ENCODE data around the gene SEMA4D. TPM values are rescaled to one million over a fixed set of nuclear protein-coding genes. Genes with fewer than 3 reads are reported as not detected.

The SEMA4D gene
- total and polyA plus RNA-seq, 2 experiments from 2014 or later: 9.4 to 10.4 TPM

GRCh38 chr9:89501311-89501898, 3.5 kb upstream of the SEMA4D start:
- no peaks in the 10 kb centered on the region for H3K9me3 ChIP-seq (ENCODE audit: low read depth)
- no peak overlapping the region for H3K4me3 ChIP-seq
- H3K79me2 ChIP-seq: peaks cover 8% of the 10 kb centered on the region
- H3K36me3 ChIP-seq (replicated peaks; ENCODE audit: insufficient read depth, low read depth): no peaks in the 10 kb centered on the region
- TF ChIP-seq EZH2 (IDR thresholded peaks at IDR 0.05; ENCODE audit: borderline replicate concordance) (no peak), EZH2phosphoT487 (IDR thresholded peaks at IDR 0.05; ENCODE audit: low read depth, severe bottlenecking, unreplicated experiment) (no peak)
- TF ChIP-seq, protein P1, sequence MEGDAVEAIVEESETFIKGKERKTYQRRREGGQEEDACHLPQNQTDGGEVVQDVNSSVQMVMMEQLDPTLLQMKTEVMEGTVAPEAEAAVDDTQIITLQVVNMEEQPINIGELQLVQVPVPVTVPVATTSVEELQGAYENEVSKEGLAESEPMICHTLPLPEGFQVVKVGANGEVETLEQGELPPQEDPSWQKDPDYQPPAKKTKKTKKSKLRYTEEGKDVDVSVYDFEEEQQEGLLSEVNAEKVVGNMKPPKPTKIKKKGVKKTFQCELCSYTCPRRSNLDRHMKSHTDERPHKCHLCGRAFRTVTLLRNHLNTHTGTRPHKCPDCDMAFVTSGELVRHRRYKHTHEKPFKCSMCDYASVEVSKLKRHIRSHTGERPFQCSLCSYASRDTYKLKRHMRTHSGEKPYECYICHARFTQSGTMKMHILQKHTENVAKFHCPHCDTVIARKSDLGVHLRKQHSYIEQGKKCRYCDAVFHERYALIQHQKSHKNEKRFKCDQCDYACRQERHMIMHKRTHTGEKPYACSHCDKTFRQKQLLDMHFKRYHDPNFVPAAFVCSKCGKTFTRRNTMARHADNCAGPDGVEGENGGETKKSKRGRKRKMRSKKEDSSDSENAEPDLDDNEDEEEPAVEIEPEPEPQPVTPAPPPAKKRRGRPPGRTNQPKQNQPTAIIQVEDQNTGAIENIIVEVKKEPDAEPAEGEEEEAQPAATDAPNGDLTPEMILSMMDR (IDR thresholded peaks at IDR 0.05; ENCODE audit: poor library complexity): no peak
- DNase-seq (ENCODE audit: low spot score): no peak
- H3K9me2 ChIP-seq (replicated peaks; ENCODE audit: insufficient read depth): no peaks in the 10 kb centered on the region
- H2AFZ ChIP-seq: no peak overlapping the region
- H3K27ac ChIP-seq: no peak overlapping the region
- H4K20me1 ChIP-seq (ENCODE audit: insufficient read depth, poor library complexity, severe bottlenecking): no peaks in the 10 kb centered on the region
- H3K4me1 ChIP-seq (ENCODE audit: insufficient read depth): peaks cover 4% of the 10 kb centered on the region
- 86% methylated on average over 12 of the region's 12 CpGs for WGBS (ENCODE audit: low lambda C conversion rate, missing lambda C conversion rate)
- no peak overlapping the region for H3K4me2 ChIP-seq
- no peaks in the 10 kb centered on the region for H3K27me3 ChIP-seq

- Histone ChIP-seq H2AFZ (no peak overlapping the region), H3K4me2 (no peak overlapping the region), H3K36me3 (replicated peaks; ENCODE audit: insufficient read depth, low read depth) (no peaks in the 10 kb centered on the region), H3K9me2 (replicated peaks; ENCODE audit: insufficient read depth) (no peaks in the 10 kb centered on the region), H3K4me1 (ENCODE audit: insufficient read depth) (peaks cover 4% of the 10 kb centered on the region), H4K20me1 (ENCODE audit: insufficient read depth, poor library complexity, severe bottlenecking) (no peaks in the 10 kb centered on the region), H3K4me3 (no peak overlapping the region), H3K79me2 (peaks cover 22% of the 10 kb centered on the region), H3K9me3 (ENCODE audit: low read depth) (no peaks in the 10 kb centered on the region), H3K27ac (no peak overlapping the region), H3K27me3 (no peaks in the 10 kb centered on the region)
- TF ChIP-seq EZH2 (IDR thresholded peaks at IDR 0.05; ENCODE audit: borderline replicate concordance): no peak
- TF ChIP-seq, protein P1 (IDR thresholded peaks at IDR 0.05; ENCODE audit: poor library complexity): no peak
- no peak for TF ChIP-seq EZH2phosphoT487 (IDR thresholded peaks at IDR 0.05; ENCODE audit: low read depth, severe bottlenecking, unreplicated experiment)
- WGBS (ENCODE audit: low lambda C conversion rate, missing lambda C conversion rate): 81% methylated on average over 5 of the region's 5 CpGs
- DNase-seq (ENCODE audit: low spot score): no peak
Measured at GRCh38 chr9:89500008-89500407, 2.1 kb upstream of the SEMA4D start.

DNA sequence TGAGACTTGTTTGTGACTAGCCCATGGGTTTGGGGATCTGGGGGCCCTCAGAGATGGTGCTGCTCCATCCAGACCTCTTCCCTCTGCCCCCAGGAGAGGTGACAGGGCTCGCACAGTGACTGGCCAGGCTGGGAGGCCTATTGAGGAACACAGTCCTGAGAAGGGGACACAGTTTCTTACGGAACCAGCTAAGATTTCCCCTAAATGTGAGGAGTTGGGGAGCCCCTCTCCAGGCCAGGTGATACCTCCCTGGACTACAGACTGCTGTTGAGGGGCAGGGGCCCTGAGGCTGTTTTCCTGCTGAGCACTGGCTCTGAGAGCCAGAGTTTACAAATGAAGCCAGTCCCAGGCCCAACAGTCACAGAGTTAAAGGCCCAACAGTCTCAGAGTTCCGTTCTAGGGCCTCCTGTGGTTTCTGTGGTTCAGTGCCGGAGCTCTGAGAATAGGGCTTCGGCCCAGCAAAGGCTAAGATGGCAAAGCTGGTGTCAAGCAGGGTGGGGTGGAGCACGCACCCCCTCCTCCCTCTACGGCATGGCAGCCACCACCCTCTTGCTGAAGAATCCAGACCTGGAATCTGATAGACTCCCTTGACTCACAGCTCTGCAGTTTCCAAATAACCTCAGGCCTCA, 1.1 kb upstream of the SEMA4D start:
- 92% methylated on average over 7 of the region's 7 CpGs for whole genome bisulfite sequencing (ENCODE audit: low lambda C conversion rate, missing lambda C conversion rate)
- no peak overlapping the region for H2AFZ ChIP-seq
- no peaks in the 10 kb centered on the region for H4K20me1 ChIP-seq (ENCODE audit: insufficient read depth, poor library complexity, severe bottlenecking)
- no peaks in the 10 kb centered on the region for H3K9me2 ChIP-seq (replicated peaks; ENCODE audit: insufficient read depth)
- no peaks in the 10 kb centered on the region for H3K27me3 ChIP-seq
- H3K4me2 ChIP-seq: no peak overlapping the region
- H3K4me1 ChIP-seq (ENCODE audit: insufficient read depth): peaks cover 4% of the 10 kb centered on the region
- peaks cover 33% of the 10 kb centered on the region for H3K79me2 ChIP-seq
- DNase-seq (ENCODE audit: low spot score): no peak
- no peak for TF ChIP-seq EZH2phosphoT487 (IDR thresholded peaks at IDR 0.05; ENCODE audit: low read depth, severe bottlenecking, unreplicated experiment)
- TF ChIP-seq, protein P1 (IDR thresholded peaks at IDR 0.05; ENCODE audit: poor library complexity): no peak
- TF ChIP-seq EZH2 (IDR thresholded peaks at IDR 0.05; ENCODE audit: borderline replicate concordance): no peak
- no peak overlapping the region for H3K4me3 ChIP-seq
- H3K36me3 ChIP-seq (replicated peaks; ENCODE audit: insufficient read depth, low read depth): no peaks in the 10 kb centered on the region
- H3K27ac ChIP-seq: no peak overlapping the region
- no peaks in the 10 kb centered on the region for H3K9me3 ChIP-seq (ENCODE audit: low read depth)
